ENCODE measurements around the gene MRPL48.

Gene MRPL48

DNA sequence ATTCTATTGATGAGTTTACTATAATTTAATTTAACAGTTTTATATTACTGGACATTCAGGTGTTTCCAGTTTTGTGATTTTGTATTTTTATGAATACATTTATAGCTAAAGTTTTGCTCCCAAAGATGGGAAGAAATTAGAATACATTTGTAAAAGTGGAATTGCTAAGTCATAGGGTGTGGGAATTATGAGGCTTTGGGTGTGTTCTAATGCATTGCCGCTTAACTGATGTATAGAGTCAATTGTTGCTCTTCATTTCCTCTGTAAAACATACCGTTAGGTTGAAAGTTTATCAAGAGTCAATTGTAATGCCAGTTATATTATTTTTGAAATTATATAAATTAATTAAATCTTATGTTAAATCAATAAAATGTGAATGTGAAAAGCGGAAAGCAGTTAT, 105.4 kb downstream of the MRPL48 start:
- DNase-seq (ENCODE audit: low spot score): no peak

DNA sequence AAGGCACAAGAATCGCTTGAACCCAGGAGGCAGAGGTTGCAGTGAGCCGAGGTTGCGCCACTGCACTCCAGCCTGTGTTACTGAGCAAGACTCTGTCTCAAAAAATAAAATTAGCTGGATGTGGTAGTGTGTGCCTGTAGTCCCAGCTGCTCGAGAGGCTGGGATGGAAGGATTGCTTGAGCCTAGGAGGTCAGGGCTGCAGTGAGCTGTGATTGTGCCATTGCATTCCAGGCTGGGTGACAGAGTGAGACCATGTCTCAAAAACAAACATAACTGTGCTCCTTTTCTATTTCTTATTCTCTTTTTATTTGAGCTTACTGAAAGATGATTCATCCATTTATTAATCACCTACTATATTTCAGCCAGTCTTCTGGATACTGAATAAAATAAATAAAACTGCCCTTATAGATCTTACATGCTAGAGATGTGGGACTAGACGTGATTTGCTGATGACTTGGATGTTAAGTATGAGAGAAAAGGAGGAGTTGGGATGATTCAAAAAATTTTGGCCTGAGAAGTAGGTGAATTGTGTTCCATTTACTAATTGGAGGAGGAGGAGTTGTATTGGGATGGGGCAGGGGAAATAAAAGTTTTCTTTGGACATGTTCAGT, 107.2 kb downstream of the MRPL48 start:
- DNase-seq (ENCODE audit: low spot score): no peak

DNA sequence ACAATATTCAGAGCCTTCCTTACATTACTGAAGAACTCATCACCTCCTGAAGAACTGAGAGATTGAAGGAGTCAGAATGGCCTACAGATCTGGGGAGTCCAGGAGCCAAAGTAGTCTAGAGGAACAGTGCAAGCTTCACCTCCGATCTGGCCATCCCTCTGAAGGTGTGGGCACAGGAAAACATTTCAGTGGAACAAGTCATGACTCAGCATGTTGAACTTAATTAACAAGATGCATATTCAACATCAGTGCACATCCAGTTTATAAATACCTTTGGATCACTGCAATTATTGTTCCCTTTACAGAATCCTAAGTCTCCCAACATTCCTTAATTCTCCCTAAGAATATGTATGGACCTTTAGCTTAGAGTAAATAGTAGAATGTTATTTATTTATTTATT, 114.6 kb downstream of the MRPL48 start:
- DNase-seq (ENCODE audit: low spot score): no peak

GRCh38 chr11:73907191-73907590, 119.5 kb downstream of the MRPL48 start:
- DNase-seq (ENCODE audit: low spot score): no peak

DNA sequence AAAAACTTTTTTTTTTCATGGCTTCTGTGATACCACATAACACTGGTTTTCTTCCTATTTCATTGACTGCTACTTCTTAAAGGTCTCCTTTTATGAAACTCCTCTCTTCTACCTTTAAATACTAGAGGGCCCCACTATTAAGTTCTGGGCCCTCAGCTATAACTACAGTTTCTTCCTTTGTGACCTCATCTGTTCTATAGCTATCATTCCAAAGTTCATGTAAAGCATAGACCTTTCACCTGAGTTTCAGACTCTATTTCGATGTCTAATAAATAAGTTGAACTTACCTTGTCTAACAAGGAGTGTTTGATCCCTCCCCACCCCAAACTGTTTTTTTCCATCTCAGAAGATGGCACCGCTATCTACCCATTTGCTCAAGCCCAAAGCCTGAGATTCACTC, 124.4 kb downstream of the MRPL48 start:
- no peak for DNase-seq (ENCODE audit: low spot score)

- DNase-seq (ENCODE audit: low spot score): no peak
Measured at GRCh38 chr11:73913472-73913871, 125.8 kb downstream of the MRPL48 start.

GRCh38 chr11:73914284-73914683, 126.6 kb downstream of the MRPL48 start:
- DNase-seq (ENCODE audit: low spot score): no peak
